GM21737 (cell line): ENCODE results near the gene PTPRN2.

ENCODE experiments used
- ATAC-seq: cut with Tn5 transposase; IDR thresholded peaks from one replicate; pipeline ENCODE4 v1.9.1; 2021; ENCODE audit warnings: mild to moderate bottlenecking, moderate library complexity; ENCODE audit not compliant: unreplicated experiment

PTPRN2 gene

DNA sequence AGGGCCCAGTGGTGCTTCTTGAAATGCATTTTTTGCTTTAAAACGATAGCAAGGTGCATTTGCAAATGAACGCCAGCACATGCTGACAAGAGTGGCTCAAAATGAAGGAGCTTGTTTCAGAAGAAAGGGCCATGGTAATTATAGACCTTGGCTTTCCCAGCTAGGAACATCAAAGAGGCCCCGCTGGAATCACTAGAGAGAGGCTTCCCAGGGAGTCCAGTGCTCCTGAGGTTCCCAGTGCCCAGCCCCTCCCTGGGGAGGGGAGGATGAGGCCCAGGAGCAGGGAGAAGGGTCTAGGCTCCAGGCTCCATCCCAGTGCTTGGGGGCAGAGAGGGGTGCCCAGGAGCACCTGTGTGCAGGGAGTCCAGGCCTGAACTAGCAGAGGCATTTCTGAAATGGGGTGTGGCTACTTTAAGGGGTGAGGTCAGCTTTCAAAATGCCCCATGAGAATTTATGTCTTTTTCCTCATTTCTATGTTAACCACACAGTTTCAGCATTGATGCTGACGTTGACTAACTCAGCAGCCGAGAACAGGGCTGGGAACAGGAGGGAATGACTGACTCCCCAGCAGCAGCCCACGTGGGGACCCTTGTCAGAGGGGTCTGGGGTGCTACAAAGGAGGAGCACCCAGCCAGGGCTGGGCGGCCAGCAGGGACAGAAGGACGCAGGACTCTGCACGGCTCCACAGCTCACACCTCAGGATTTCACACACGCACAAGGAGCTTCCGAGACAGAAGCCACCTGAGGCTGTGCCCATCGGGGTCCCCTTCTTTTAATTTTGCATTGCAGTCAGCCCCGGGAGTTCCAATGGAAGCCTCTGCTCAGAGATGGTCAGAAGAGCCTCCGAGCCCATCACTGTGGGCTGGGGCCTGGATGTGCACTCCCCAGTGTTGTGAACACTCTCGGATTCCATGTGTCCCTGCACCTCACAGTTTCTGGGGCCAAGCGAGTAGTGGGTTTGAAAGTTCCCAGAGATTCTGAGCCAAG lies 570.2 kb downstream of the PTPRN2 start:
- no peak for ATAC-seq

DNA sequence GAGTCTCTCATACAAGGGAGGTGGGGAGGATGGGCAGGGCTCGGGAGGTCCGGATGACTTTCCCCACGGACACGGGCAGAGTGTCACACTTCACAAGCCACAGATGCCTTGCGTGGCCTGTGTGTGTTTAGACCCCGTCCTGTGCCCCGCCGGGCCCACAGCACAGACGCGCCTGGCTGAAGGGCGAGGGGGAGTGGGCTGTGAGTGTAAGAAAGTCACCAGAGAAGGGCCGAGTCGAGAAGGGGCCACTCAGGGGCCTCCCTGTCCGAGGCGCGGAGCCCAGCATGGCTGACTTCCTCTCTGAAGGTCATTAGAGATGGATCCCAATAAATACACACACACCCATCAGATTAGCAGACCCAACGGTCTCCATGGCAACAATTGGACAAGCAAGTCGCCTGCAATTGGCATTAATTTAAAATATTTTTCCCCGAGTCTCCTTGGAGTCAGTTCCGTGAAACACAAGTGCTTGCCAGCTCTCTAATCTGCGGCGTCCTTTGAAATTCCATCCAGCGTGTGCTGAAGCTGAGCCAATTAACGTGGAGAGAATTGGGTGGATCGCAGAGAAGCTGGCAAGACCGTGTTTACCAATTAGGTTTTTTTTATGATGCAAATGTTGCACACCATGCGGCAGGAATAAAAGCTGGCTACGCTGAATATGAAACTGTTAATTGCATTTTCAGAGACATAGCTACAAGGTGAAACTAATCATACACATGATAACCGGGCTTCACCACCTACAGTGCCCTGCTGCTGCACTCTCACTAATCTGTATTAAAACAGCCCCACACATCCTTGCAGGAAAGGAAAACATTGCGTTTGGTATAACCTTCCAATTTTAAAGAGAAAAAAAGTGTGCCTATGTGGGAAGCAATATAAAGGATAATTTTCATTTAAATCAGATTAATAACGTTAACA lies 571.2 kb downstream of the PTPRN2 start:
- ATAC-seq, result no peak

DNA sequence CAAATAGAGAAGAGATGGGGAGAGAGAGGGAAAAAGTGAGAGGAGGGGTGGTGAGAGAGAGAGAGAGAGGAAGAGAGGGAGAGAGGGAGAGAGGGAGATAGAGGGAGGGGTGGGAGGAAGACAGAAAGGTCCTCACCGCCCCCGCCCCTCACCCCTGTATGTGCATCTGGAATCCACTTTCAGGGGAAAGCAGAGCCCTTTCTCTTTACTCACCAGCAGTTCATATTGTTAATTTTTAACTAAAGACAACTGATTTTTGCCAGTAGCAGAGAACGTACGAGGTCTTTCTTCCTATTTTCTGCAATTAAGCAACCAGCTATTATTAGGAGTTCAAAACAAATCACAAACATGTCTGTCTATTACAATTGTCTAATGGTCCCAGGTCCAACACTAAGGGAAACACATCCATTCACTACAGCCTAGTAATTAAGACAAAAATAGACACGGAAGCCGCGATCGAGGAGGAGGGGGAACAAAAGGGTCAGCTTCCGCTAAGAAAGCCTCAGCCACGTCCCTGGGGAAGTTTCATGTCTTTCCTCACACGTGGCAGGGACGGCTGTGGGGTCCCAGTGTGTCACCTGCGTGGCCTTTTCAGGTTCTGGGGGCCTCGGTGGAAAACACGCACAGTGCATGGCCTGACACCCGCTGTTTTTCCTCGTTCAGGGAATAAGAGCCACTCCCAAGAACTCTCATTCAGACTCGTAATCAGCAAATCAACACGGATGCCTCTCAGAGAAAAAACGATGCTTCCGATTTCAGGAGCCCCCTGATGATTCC lies 572.0 kb downstream of the PTPRN2 start:
- no peak for ATAC-seq

DNA sequence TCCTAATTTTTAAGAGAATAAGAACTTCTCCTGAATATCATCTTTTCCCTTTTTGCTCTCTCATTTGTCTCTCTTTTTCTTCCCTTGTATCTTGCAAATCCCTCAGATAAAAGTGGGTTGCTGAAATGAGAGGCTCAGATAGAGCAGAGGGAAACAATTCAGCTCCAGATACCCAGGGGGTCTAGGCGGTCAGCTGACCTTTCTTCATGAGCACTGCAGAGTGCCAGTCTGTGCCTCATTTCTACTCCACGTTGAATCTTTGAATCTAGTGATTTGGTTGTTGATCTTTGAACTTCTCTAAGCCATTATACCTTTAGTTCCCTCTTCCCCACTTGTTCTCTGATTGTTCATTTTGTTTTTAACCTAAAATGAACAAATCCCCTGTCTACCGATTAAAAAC lies 572.6 kb downstream of the PTPRN2 start:
- no peak for ATAC-seq

GRCh38 chr7:158013085-158013668 lies 574.4 kb downstream of the PTPRN2 start:
- no peak for ATAC-seq

- no peak for ATAC-seq
Measured at GRCh38 chr7:158011941-158012340, 575.7 kb downstream of the PTPRN2 start.

- ATAC-seq, result no peak
Measured at GRCh38 chr7:158010961-158011693, 576.5 kb downstream of the PTPRN2 start.

DNA sequence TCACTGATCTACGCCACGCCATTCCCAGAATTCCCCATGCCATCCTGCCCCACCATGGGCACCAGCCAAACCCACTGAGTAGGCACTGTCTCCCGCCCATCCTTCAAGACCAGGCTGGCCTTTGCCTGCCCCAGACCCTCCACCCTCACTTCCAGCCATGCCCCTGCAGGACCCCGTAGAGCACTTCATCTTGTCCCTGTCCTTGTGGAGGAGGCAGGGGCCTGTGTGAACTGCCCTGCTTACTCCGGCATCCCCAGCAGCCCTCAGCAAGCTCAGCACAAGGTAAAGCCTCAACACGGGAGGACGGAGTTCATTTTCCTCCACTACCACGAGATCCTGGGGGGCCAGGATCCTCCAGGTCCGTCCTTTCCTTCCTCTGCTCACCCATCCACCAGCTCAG lies 577.7 kb downstream of the PTPRN2 start:
- ATAC-seq, result no peak

- no peak for ATAC-seq
Measured at GRCh38 chr7:158008267-158008666, 579.4 kb downstream of the PTPRN2 start.

- no peak for ATAC-seq
Measured at GRCh38 chr7:158007697-158008257, 579.8 kb downstream of the PTPRN2 start.

DNA sequence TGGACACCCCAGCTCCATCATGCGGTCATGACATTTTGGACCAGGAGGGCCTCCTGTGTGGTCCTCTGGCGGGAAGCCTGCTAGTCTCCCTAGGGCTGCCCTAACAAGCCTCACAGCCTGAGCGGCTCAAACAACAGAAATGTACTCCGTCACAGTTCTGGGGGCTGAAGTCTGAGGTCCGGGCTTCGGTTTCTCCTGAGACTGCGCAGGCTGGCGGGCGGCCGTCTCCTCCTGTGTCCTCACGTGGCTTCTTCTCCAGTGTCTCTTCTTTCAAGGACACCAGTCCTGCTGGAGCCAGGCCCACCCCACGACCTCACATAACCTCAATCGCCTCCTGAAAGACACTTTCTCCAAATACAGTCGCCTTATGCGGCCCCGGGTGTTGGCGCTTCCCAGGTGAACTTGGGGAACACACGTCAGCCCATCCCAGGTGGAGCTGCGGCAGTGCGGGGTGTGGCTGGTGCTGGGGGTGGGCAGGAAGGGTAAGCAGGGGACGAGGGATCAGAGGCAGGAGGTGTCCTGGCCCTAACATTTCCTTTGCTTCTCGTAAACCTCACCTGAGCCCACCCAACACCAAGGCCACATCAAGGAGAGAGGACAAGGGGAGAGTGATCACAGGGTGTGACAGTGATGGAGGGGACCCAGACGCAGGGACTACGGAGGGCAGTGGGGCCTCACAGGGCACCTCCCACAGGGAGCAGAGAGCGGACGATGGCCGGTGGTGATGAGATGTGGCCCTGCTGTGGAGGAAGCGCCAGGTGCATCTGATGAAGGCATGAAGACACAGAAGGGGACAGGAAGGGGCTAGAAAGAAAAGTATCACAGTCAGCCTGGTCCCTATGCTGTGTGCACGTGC lies 580.6 kb downstream of the PTPRN2 start:
- ATAC-seq, result no peak

DNA sequence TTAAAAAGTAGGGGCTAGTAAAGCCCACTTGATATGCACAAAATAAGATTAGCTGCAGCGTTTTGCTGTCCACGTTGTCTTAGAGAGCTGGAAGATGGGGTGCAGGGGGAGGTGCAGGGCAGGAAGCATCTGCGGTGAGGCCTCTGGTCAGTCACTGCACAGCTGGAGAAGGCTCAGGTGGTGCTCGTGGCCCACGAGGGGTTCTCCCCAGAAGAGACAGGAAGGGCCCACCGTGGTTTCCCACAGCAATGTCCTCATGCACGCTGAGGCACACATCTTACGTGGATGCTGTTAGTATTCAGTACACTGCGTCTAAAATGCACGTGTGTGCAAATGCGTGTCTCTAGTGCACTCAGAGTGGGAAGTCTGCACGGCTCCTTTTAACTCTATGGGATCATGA lies 582.1 kb downstream of the PTPRN2 start:
- ATAC-seq, result no peak

- no peak for ATAC-seq
Measured at GRCh38 chr7:158004123-158004490, 583.5 kb downstream of the PTPRN2 start.

- no peak for ATAC-seq
Measured at GRCh38 chr7:158003441-158004122, 584.0 kb downstream of the PTPRN2 start.

- no peak for ATAC-seq
Measured at GRCh38 chr7:158002486-158003080, 585.0 kb downstream of the PTPRN2 start.

- no peak for ATAC-seq
Measured at GRCh38 chr7:158001621-158002320, 585.9 kb downstream of the PTPRN2 start.

DNA sequence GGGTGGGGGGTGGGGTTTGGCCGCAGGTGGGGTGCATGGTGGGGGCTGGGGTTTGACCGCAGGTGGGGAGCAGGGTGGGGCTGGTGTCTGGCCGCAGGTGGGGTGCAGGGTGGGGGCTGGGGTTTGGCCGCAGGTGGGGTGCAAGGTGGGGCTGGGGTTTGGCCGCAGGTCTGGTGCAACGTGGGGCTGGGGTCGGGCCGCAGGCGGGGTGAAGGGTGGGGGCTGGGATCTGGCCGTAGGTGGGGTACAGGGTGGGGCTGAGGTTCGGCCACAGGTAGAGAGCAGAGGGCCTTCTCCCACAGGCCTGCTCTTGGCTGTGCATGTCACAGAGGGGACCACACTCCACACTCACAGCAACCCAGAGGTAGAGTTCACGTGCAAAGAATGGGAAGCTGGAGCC lies 586.6 kb downstream of the PTPRN2 start:
- no peak for ATAC-seq
